Stimulated activated CD8-positive, alpha-beta memory T cell treated with anti-CD3 and anti-CD28 coated beads, Interleukin-4, amount 100 ng/mL, for 4 hours (primary cell): Measurements from ENCODE around the gene ERCC3.
"Not testable (repeated sequence)": the region's sequence is repeated elsewhere in the genome, so short reads cannot be mapped to it uniquely, and the experiment has no call there.

ENCODE experiments used
- DNase-seq, 2 donors: peaks; one replicate each; pipeline ENCODE4 v3.0.0-alpha.2; 2020; ENCODE audit warnings: low read depth in 2 of 2, low spot score in 1 of 2

The ERCC3 gene

DNA sequence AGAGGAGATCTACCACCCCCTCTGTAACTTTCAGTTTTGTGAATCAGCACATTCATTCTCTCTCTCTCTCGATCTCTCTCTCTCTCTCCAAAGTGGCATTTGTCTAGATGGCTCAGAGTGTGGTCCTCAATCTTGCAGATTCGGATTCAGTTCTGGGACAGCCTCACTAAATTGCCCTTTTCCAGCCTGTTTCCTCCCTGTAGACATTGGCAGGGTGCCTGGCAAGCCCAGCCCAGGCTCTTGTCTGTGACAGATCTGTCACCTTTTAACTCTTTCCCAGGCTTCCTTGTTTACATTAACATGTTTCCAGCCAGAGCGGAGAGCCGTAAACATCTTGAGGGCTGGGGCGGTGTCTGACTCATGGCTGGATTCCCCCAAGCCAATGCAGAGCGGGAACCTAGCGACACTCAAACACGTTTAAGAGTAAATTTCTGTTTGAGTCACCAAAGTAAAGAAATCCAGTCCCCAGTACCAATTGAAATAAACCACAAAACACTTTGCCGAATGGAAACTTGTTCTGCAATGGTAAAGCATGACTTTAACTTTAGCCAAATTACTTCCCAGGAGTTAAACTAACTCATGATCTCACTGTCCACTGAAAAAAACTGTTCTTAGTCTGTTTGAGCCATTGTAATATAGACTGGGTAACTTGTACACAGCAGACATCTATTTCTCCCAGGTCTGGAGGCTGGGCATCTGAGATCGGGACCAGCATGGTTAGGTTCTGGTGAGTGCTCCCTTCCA, 67.3 kb downstream of the ERCC3 start:
- DNase-seq, result no peak

DNA sequence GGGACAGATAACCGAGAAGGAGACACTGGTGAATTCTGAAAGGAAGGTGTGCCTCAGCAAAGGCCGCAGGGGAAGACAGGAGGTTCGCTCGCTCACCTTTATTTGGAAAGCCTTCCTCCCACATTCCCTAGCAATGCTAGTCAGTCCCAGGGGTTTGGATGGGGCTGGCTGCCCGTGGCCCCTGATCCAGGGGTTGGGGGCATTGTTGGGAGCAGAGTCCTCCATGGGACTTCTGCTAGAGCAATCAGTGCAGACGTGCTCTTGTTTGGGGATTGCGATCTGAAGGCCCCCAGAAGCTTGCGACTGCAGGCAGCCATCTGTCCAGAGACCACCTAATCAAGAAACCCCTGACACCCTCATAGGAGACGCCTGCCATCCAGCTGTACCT, 67.8 kb downstream of the ERCC3 start:
- no peak for DNase-seq

DNA sequence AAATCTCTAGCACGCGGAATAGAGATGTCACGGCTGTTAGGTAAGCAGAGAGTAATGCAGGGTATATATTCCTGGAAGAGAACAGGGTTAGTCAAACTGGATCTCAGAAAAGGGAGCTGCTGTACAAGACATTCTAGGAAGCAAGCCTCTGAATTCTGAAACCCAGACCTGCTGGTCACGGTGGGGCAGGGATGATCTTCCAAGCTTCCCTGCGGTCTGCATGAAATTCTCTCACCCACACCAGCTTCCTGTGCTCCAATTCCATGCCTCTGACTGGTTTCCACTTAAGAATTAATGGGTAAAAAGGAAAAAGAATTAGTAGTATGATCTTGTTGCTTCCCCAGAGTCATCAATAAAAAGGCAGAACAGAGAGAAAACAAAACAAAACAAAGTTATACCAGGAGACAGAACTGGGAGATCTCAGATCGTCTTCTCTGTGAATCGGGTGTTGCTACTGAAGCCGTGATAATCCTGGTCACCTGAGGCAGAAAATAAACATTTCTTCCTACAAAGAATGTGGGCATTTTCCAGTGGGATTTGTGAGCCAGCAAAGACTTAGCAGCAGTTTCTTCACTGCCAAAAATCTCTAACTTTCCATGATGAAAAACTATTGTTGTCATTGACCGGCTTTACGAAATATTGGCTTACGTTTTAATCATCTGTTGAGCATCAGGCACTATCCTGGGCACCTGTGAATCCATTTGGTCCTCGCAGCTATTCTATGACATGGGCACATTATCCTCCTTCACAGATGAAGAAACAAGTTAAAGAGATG, 68.6 kb downstream of the ERCC3 start:
- no peak for DNase-seq

DNA sequence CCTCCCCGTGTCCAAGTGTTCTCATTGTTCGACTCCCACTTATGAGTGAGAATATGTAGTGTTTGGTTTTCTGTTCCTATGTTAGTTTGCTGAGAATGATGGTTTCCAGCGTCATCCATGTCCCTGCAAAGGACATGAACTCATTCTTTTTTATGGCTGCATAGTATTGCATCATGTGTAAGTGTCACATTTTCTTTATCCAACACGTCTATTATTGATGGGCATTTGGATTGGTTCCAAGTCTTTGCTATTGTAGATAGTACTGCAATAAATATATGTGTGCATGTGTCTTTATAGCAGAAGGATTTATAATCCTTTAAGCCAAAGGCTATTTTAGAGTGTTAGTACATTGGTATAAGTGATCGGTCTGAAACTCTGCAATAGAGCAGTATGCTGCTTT, 69.8 kb downstream of the ERCC3 start:
- not testable (repeated sequence) for DNase-seq

DNA sequence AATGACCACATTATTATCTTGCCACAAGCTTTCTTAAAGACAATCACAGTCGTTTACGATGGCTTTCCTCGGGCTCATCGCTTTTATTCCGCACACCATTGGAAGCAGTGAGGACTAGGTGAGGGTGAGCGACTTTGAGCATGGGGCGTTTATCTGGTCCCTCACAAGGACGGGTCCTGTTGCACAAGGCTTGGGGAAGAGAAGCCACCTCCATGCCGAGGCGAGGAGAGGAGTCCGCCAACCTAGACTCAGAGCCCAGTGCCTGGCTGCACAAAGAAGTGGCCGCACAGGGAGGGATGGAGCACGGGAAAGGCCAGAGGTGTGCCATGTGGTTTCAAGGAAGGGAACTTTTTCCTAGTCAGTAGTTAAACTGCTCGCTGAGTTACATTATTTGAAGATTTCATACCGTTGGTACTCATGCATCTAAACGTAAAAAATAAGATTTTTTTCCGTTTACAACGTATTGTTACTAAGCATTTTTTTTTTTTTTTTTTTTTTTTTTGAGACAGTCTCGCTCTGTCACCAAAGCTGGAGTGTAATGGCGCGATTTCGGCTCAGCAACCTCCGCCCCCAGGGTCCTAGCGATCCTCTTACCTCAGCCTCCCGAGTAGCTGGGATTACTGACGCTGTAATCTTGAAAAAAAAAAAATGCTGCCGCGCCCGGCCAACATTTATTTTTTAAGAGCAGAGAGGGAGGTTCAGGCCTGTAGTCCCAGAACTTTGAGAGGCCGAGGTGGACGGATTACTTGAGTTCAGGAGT, 73.0 kb downstream of the ERCC3 start:
- no peak for DNase-seq

DNA sequence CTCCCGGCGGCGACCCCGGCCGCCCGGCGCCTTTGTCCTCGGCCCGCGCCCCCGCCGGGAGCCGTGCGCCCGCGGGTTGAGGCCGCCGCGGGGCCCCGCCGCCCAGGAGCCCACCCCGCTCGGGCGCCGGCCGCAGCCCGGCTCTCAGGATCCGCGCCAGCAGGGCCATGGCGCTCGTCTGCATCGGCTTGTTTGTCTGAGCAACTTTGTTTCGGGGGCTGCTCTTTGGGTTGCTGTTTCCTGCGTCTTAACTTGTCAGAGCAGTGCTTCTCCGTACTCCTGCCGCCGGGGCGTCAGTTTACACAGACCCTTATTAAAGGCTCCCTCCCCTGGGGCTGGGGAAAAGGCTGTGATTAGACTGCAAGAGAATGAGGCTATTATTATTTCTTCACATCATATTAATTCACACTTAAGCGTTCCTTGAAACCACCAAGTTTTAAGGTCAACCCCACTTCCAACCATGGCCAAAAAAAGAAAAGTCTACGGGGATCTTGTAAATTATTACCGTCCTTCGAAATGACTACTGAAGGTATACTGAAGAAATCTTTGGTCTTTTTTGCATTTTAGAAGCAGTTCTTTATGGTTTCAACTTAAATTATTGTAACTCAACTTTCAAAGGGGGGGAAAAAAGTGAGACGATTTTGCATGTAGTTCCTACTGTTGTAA, 73.7 kb downstream of the ERCC3 start, which contains the start of gene CYP27C1:
CYP27C1 (minus strand) TSS at position 198 of the 666 bp plus-strand sequence; CDS start at position 169, 29 bp downstream.
- no peak for DNase-seq

DNA sequence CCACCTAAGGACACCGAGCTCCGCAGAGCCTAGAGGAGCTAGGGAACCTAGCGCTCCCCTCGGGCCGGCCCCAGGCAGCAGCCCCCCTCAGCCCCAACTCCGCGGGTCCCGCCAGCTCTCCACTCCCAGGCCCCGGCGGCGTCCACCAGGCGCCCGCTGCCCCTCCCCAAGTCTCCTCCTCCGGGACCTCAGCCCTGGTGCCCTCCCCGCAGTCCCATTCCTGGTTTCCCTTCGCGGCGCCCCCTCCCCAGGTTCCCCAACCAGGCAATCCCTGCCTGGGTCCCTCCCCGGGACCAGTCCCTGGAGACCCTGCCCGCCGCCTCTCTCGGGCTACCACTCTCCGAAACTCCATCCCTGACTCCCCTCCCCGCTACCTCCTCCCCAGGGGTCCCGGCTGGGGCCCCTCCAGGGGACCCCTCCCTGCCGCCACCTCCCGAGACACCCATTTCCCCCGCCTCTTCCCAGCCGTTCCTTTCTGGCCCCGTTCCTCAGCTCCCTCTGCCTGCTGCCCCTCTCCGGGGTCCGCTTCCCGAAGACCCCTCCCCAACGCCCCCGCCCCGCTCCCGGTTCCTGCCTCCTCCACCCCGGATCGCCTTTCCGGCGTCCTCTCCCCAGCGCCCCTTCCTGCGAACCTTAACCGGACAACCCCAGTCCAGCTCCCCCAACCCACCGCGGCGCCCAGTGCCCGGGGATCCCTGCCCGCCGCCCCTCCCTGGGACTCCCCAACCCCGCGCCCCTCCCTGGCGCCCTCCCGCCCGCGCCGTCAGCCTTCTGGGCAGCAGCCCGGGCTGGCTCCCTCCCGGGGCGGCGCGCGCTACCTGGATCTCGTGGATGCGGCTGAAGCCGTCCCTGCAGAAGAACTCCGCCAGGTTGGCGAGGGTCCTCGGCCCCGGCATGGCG, 74.5 kb downstream of the ERCC3 start:
- no peak for DNase-seq

DNA sequence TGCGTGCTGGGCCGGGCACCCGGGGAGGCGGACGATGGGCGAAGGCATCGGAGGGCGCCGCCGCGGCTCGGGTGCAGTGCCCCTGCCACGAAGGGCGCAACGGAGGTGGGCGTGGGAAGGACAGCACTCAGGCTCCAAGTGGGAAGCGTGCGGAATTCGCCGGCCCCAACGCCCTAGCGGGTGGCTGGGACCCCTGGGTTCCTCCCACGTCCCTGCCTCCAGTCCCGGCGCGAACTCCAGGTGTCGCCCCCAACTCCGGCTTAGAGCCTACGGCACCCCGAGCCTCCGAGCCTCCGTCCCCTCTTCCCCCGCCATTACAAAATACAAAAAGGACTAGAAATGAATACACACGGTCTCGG, 75.2 kb downstream of the ERCC3 start:
- DNase-seq, result no peak

DNA sequence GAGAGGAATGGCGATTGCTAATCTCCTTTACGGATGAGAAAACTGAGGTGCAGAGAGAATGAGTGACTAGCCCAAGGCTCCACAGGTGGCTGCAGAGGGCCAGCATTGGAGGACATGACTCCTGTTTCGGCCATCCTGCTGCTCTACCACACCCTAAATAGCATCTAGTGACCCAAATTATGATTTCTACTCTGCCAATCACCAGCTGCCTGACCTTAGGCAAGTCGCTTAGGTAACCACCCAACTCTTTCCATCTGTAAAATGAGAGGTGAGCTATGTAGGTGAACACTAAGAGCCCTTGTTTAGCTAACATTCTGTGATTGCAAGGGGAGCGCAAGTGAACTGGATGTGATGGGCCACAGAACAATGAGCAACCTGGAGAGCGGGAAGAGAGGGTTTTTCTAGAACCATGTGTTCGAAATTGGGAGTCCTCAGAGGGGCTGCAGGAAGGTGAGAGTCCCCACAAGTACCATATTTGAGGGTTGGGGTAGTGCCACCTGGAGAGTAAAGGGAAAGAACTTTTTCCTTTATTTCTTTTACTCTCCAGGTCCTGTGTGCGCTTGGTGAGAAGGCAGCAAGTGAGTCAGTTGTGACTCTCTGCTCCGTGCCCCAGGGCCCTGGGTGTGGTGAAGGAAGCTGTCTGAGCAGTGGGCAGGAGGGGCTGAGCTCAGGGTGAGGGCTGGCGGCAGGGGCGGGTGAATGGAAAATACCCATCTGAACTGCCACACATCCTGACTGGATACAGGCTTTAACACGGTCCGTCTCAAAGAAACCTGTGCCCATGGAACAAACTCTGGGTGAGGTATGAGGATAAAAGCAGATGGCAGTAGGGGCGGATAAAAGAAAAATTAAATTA, 76.2 kb downstream of the ERCC3 start:
- no peak for DNase-seq

DNA sequence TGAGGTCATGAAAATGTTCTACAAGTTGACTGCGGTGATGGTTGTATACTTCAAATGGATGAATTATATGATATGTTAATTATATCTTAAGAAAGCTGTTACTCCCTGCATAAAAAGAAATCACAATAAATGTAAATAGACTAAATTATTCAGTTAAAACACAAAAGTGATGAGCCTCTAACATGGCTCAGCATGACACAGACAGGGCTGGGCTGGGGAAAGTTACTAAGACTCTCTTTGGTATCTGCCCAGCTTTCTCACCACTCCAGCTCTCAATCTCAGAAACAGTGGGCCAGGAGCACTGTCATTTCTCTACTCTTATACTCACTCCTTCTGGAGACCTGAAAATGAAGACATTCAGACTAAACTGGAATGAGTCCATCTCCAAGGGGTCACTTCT, 77.4 kb downstream of the ERCC3 start:
- no peak for DNase-seq

DNA sequence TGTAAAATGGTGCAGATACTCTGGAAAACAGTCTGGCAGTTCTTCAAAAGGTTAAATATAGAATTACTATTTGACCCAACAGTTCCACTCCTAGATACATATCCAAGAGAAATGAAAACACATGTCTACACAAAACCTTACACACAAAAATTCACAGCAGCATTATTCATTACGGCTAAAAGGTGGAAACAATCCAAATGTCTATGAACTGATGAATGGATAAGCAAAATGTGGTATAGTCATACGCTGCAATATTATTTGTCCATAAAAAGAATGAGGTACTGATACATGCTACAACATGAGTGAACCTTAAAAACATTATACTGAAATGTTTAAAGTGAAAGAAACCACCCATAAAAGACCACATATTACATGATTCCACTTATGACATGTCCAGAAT, 77.8 kb downstream of the ERCC3 start:
- DNase-seq, result no peak

DNA sequence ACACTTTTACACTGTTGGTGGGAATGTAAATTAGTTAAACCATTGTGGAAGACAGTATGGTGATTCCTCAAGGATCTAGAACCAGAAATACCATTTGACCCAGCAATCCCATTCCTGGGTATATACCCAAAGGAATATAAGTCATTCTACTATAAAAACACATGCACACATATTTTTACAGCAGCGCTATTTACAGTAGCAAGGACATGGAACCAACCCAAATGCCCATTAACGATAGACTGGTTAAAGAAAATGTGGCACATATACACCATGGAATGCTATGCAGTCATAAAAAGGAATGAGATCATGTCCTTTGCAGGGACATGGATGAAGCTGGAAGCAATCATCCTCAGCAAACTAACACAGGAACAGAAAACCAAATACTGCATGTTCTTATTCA, 79.7 kb downstream of the ERCC3 start:
- not testable (repeated sequence) for DNase-seq

DNA sequence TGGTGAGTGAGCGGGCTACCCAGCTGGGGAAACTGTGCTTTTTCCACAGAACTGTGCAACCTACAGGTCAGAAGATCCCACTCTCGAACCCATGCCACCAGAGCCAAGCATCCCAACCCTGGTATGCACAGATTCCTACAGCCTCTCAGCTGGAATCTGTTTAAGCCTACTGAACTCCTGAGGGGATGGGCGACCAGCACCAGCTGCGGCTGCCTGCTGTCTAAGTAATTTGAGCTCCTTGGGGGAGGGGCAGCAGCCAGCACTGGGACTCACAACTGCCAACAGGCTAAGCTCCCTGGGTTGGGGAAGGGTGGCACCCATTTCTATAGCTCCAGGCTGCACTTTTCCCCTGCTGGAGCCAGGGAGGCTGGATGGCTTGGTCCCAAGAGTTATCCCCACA, 85.6 kb downstream of the ERCC3 start:
- no peak for DNase-seq
